Vagina (tissue), 2 donors: ENCODE results near the gene PHB1. TPM values are rescaled to one million over a fixed set of nuclear protein-coding genes. Genes with fewer than 3 reads are reported as not detected.

Experiments
- DNase-seq, 2 donors: peaks; one replicate each; pipeline ENCODE4 v3.0.0-alpha.2; 2017; ENCODE audit errors: extremely low spot score in 2 of 2
- H3K27ac ChIP-seq: fragments of 200-600 bp; sonication (generic); one replicate; pipeline ENCODE4 v1.5.1; 2019
- H3K27me3 ChIP-seq: fragments of 200-600 bp; sonication (generic); one replicate; pipeline ENCODE4 v1.5.1; 2019
- H3K36me3 ChIP-seq, 2 donors: fragments of 200-600 bp; sonication (generic); one replicate each; pipeline ENCODE4 v1.5.1; 2017 to 2019
- H3K4me1 ChIP-seq: fragments of 200-600 bp; sonication (generic); one replicate; pipeline ENCODE4 v1.5.1; 2019
- H3K4me3 ChIP-seq, 2 donors: fragments of 200-600 bp; sonication (generic); 1 replicate in 1 of 2; 2 replicates in 1 of 2; pipeline ENCODE4 v1.5.1; 2016 to 2019
- H3K9me3 ChIP-seq: fragments of 200-600 bp; sonication (generic); one replicate; pipeline ENCODE4 v1.5.1; 2019
- POLR2A ChIP-seq, 2 donors: fragments of 450-650 bp; IDR thresholded peaks; one replicate each; pipeline ENCODE4 v1.6.1; 2017; ENCODE audit warnings: antibody characterized with exemption in 2 of 2, mild to moderate bottlenecking in 2 of 2, moderate library complexity in 2 of 2
- POLR2AphosphoS5 ChIP-seq, 2 donors: sonication (generic); formaldehyde crosslinking; IDR thresholded peaks; one replicate each; pipeline ENCODE4 v1.9.0; 2017; ENCODE audit warnings: antibody characterized with exemption in 2 of 2, mild to moderate bottlenecking in 2 of 2, low read depth in 1 of 2; ENCODE audit not compliant: insufficient read depth in 1 of 2
- intact Hi-C: fragments of 100-400 bp; cut with DNase I; formaldehyde crosslinking; loops from one replicate; pipeline ENCODE4 v1.15.1; 2023
- total RNA-seq: library from RNA; depleted of rRNA; stranded (reverse); fragments of >200 nt; gene quantifications from one replicate; pipeline ENCODE4 v1.2.3, GENCODE V29; 2016
- TF ChIP-seq, protein P1 (sequence below), 3 experiments: fragments of 450-650 bp in 2 of 3; fragments of 200-600 bp in 1 of 3; sonication (generic) in 1 of 3; IDR thresholded peaks; one replicate each; pipeline ENCODE4 v1.5.1; 2017 to 2019; ENCODE audit warnings: antibody characterized with exemption in 3 of 3, mild to moderate bottlenecking in 2 of 3, moderate library complexity in 2 of 3

The PHB1 gene
- total RNA-seq, 1 donor from 2014 or later = 58.7 TPM

DNA sequence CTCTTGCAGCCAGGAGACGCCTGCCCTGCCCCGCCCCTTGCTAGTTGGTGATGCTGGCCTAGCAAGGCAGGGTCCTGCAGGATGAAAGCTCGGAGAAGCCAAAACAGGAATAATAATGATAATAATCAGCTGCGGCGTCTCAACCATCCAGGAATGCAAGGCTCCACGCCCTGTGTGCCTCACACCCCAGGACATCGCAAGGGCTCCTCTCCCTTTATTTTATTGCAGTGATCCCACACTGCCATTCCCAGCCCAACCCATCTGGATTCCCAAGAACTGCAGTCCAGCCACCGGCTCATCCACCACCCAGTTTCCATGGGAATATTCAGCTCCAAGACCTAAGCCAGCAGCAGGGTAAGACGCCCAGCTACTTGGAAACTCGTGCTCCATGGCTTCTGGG is 31.6 kb downstream of the PHB1 start:
- intact Hi-C loops = no loop called here
- no peaks in the 10 kb centered on the region for H3K27me3 ChIP-seq
- H3K4me3 ChIP-seq = no peak overlapping the region
- no peaks in the 10 kb centered on the region for H3K36me3 ChIP-seq
- no peak for DNase-seq
- H3K9me3 ChIP-seq = no peaks in the 10 kb centered on the region
- TF ChIP-seq POLR2A (IDR thresholded peaks at IDR 0.05) = no peak
- TF ChIP-seq, protein P1, sequence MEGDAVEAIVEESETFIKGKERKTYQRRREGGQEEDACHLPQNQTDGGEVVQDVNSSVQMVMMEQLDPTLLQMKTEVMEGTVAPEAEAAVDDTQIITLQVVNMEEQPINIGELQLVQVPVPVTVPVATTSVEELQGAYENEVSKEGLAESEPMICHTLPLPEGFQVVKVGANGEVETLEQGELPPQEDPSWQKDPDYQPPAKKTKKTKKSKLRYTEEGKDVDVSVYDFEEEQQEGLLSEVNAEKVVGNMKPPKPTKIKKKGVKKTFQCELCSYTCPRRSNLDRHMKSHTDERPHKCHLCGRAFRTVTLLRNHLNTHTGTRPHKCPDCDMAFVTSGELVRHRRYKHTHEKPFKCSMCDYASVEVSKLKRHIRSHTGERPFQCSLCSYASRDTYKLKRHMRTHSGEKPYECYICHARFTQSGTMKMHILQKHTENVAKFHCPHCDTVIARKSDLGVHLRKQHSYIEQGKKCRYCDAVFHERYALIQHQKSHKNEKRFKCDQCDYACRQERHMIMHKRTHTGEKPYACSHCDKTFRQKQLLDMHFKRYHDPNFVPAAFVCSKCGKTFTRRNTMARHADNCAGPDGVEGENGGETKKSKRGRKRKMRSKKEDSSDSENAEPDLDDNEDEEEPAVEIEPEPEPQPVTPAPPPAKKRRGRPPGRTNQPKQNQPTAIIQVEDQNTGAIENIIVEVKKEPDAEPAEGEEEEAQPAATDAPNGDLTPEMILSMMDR (IDR thresholded peaks at IDR 0.05) = no peak
- no peak overlapping the region for H3K27ac ChIP-seq
- no peaks in the 10 kb centered on the region for H3K4me1 ChIP-seq

DNA sequence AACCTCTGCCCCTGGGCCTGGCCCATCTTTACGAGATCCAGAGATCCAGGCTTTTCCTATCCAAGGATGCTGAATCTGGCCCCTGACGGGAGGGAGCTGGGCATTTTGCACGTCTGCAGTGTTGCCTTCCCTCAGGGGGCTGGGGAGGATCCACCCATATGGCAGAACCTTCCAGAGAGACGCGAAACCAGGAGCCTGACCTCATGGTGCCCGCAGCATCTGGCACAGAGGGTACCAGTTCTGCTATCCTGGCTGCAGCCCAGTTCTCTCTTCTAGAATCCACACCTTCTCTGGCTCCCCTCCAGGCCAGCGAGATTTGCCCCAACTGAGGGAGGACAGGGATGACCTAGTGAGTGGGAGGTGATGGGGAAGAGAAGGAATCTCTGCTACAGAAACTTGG is 32.1 kb downstream of the PHB1 start:
- no peak for TF ChIP-seq POLR2A (IDR thresholded peaks at IDR 0.05)
- TF ChIP-seq, protein P1 (IDR thresholded peaks at IDR 0.05) = no peak
- TF ChIP-seq POLR2AphosphoS5 (IDR thresholded peaks at IDR 0.05; ENCODE audit: insufficient read depth in 1 of 2, low read depth in 1 of 2) = no peak
- DNase-seq = no peak
- Histone ChIP-seq H3K27ac (no peak overlapping the region), H3K4me1 (no peaks in the 10 kb centered on the region), H3K27me3 (no peaks in the 10 kb centered on the region), H3K9me3 (no peaks in the 10 kb centered on the region), H3K4me3 (no peak overlapping the region), H3K36me3 (no peaks in the 10 kb centered on the region)
- intact Hi-C loops = no loop called here

DNA sequence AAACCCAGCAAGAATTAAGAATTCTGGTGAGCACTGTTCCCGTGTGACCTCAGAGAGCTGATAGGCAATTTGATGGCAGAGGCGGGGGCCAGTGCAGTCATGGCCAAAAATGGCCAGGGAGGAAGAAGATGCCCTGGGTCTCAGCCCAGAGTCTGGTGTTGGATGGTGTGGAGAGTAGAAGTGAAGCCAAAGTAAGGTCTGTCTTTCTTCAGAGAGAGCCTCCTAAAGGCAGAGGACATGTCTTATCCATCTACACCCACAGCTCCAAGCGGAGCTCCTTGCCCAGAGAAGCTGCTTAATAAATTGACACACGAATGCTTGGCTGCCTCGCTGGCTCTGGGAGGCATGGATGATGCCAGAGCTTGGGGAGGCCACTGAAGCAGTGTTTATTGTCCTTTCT is 32.9 kb downstream of the PHB1 start:
- no peaks in the 10 kb centered on the region for H3K9me3 ChIP-seq
- no peak overlapping the region for H3K27ac ChIP-seq
- intact Hi-C loops = no loop called here
- H3K4me1 ChIP-seq = no peaks in the 10 kb centered on the region
- H3K4me3 ChIP-seq = no peak overlapping the region
- DNase-seq = no peak
- TF ChIP-seq POLR2A (IDR thresholded peaks at IDR 0.05) = no peak
- TF ChIP-seq, protein P1 (IDR thresholded peaks at IDR 0.05) = no peak
- TF ChIP-seq POLR2AphosphoS5 (IDR thresholded peaks at IDR 0.05; ENCODE audit: insufficient read depth in 1 of 2, low read depth in 1 of 2) = no peak
- H3K27me3 ChIP-seq = no peaks in the 10 kb centered on the region
- no peaks in the 10 kb centered on the region for H3K36me3 ChIP-seq

DNA sequence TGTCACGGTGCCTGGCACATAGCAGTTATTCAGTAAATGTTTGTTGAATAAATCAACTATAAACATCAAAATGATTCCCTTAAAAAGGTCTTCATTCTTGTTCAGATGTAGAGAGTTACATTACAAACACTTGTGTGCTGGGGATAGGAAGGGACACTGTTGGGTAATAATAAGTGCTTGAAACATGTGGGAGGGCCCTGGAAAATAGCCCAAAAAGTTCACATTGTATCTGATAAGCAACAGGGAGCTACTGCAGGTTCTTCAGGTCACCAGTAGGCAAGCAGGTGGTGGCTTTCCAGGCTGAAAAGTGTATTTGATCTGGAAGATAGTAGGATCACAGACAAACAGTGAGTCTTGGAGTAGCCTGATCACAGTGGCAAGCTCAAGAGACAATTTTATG is 33.6 kb downstream of the PHB1 start:
- H3K4me1 ChIP-seq = no peaks in the 10 kb centered on the region
- TF ChIP-seq POLR2A (IDR thresholded peaks at IDR 0.05) (no peak), POLR2AphosphoS5 (IDR thresholded peaks at IDR 0.05; ENCODE audit: insufficient read depth in 1 of 2, low read depth in 1 of 2) (no peak)
- TF ChIP-seq, protein P1 (IDR thresholded peaks at IDR 0.05) = no peak
- H3K27me3 ChIP-seq = no peaks in the 10 kb centered on the region
- no peaks in the 10 kb centered on the region for H3K36me3 ChIP-seq
- intact Hi-C loops = no loop called here
- no peaks in the 10 kb centered on the region for H3K9me3 ChIP-seq
- H3K4me3 ChIP-seq = no peak overlapping the region
- H3K27ac ChIP-seq = no peak overlapping the region
- DNase-seq = no peak

DNA sequence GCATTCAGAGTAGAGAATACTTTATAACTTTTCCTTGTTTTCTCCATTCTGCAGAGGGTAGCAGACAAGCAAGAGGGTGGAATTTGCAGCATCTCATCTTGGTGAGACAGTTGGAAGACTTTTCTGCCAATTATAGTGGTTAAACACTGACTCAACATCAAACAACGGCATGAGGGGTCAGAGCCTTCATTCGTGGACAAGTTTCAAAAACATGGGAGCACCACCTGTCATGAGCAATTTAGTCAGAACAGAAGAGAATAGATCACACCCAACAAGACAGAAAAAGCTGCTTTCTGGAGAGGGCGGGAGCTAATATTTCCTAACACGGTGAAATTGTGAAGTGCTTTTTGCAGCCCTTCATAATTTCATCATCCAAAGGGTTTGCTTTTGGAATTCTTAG is 34.8 kb downstream of the PHB1 start:
- no peaks in the 10 kb centered on the region for H3K36me3 ChIP-seq
- intact Hi-C loops = no loop called here
- no peaks in the 10 kb centered on the region for H3K27me3 ChIP-seq
- TF ChIP-seq POLR2A (IDR thresholded peaks at IDR 0.05) (no peak), POLR2AphosphoS5 (IDR thresholded peaks at IDR 0.05; ENCODE audit: insufficient read depth in 1 of 2, low read depth in 1 of 2) (no peak)
- TF ChIP-seq, protein P1 (IDR thresholded peaks at IDR 0.05) = no peak
- no peak for DNase-seq
- H3K4me1 ChIP-seq = no peaks in the 10 kb centered on the region
- no peaks in the 10 kb centered on the region for H3K9me3 ChIP-seq
- H3K27ac ChIP-seq = no peak overlapping the region
- H3K4me3 ChIP-seq = no peak overlapping the region
